IMR-90 (cell line): ENCODE results near the gene CDK14. TPM values are rescaled to one million over a fixed set of nuclear protein-coding genes. Genes with fewer than 3 reads are reported as not detected.

Experiments
- ATAC-seq: fragments of 200-7000 bp; cut with Tn5 transposase; 2 replicates; pipeline ENCODE4 v1.9.1; 2020; ENCODE audit warnings: low read depth, mild to moderate bottlenecking, moderate library complexity
- BruUV-seq: library from RNA; stranded (reverse); fragments of 400-500 nt; replicated peaks from 2 replicates; lab custom pipeline; 2021; lab: Mats Ljungman, UMichigan
- CTCF ChIA-PET: fragments of 300-600 bp; formaldehyde crosslinking; extraction: SDS; loops from one replicate; lab custom pipeline; 2021; ENCODE audit warnings: antibody characterized with exemption; lab: Yijun Ruan, JAX
- POLR2A ChIA-PET: fragments of 300-600 bp; sonication (Branson Sonifier 250); formaldehyde crosslinking; loops from one replicate; lab custom pipeline; 2022; ENCODE audit warnings: antibody characterized with exemption; ENCODE audit not compliant: unreplicated experiment; lab: Charles Lee
- DNase-seq: peaks from one replicate; pipeline ENCODE4 v3.0.0; 2013
- H2AFZ ChIP-seq: replicated peaks from 2 replicates; pipeline ENCODE3; 2013; ENCODE audit warnings: low read length, mild to moderate bottlenecking; ENCODE audit not compliant: poor library complexity
- H2AK5ac ChIP-seq: 2 replicates; pipeline ENCODE4 v1.6.1; 2013; ENCODE audit warnings: low read depth, low read length, inconsistent platforms
- H2AK9ac ChIP-seq: replicated peaks from 2 replicates; pipeline ENCODE3; 2013; ENCODE audit warnings: mild to moderate bottlenecking, low read depth, low read length, moderate library complexity; ENCODE audit not compliant: poor library complexity
- H2BK120ac ChIP-seq: 2 replicates; pipeline ENCODE4 v1.6.1; 2013; ENCODE audit warnings: low read depth, low read length, inconsistent platforms
- H2BK15ac ChIP-seq: 3 replicates; pipeline ENCODE4 v1.6.1; 2013; ENCODE audit warnings: low read depth, low read length, inconsistent platforms
- H2BK20ac ChIP-seq: 2 replicates; pipeline ENCODE4 v1.6.1; 2013; ENCODE audit warnings: low read depth, mild to moderate bottlenecking, inconsistent platforms, low read length, moderate library complexity
- H2BK5ac ChIP-seq: 2 replicates; pipeline ENCODE4 v1.6.1; 2013; ENCODE audit warnings: mild to moderate bottlenecking, low read depth, low read length, inconsistent platforms; ENCODE audit not compliant: poor library complexity, severe bottlenecking
- H3K14ac ChIP-seq: replicated peaks from 2 replicates; pipeline ENCODE4 v1.6.1; 2013; ENCODE audit warnings: low read depth, low read length, inconsistent platforms
- H3K18ac ChIP-seq: 2 replicates; pipeline ENCODE4 v1.6.1; 2013; ENCODE audit warnings: low read depth, low read length, control low read depth
- H3K23ac ChIP-seq: 2 replicates; pipeline ENCODE4 v1.6.1; 2013; ENCODE audit warnings: low read depth, low read length, inconsistent platforms
- H3K27ac ChIP-seq: 2 replicates; pipeline ENCODE4 v1.5.1; 2013; ENCODE audit warnings: mild to moderate bottlenecking, control low read depth, low read length; ENCODE audit not compliant: insufficient read depth
- H3K27me3 ChIP-seq: 2 replicates; pipeline ENCODE4 v1.6.1; 2013; ENCODE audit warnings: low read length; ENCODE audit not compliant: control insufficient read depth, insufficient read depth
- H3K36me3 ChIP-seq: 2 replicates; pipeline ENCODE4 v1.6.1; 2013; ENCODE audit warnings: low read length, mixed read lengths; ENCODE audit not compliant: control insufficient read depth, insufficient read depth
- H3K4ac ChIP-seq: 2 replicates; pipeline ENCODE4 v1.6.1; 2013; ENCODE audit warnings: low read depth, low read length, inconsistent platforms
- H3K4me1 ChIP-seq: 2 replicates; pipeline ENCODE4 v1.6.1; 2013; ENCODE audit warnings: low read length, mixed read lengths; ENCODE audit not compliant: control insufficient read depth, insufficient read depth
- H3K4me2 ChIP-seq: 2 replicates; pipeline ENCODE4 v1.6.1; 2013; ENCODE audit warnings: low read depth, mild to moderate bottlenecking, control low read depth, low read length, moderate library complexity
- H3K4me3 ChIP-seq: 2 replicates; pipeline ENCODE4 v1.5.1; 2013; ENCODE audit warnings: low read depth, mild to moderate bottlenecking, control low read depth, low read length, moderate library complexity; ENCODE audit not compliant: insufficient read depth
- H3K56ac ChIP-seq: 2 replicates; pipeline ENCODE4 v1.6.1; 2013; ENCODE audit warnings: low read length, inconsistent platforms; ENCODE audit not compliant: insufficient read depth; ENCODE audit errors: extremely low read depth
- H3K79me1 ChIP-seq, 2 experiments: 2 replicates each; pipeline ENCODE4 v1.6.1; 2013; ENCODE audit warnings: low read length in 2 of 2, inconsistent platforms in 1 of 2, low read depth in 1 of 2
- H3K9ac ChIP-seq: 2 replicates; pipeline ENCODE4 v1.6.1; 2013; ENCODE audit warnings: low read depth, low read length, control low read depth
- H3K9me1 ChIP-seq: 2 replicates; pipeline ENCODE4 v1.6.1; 2013; ENCODE audit warnings: low read length, inconsistent platforms; ENCODE audit not compliant: insufficient read depth
- H3K9me3 ChIP-seq: 2 replicates; pipeline ENCODE4 v1.6.1; 2013; ENCODE audit warnings: low read length; ENCODE audit not compliant: control insufficient read depth, insufficient read depth
- H4K20me1 ChIP-seq: 2 replicates; pipeline ENCODE4 v1.6.1; 2013; ENCODE audit warnings: low read length, inconsistent platforms; ENCODE audit not compliant: insufficient read depth
- H4K5ac ChIP-seq: 2 replicates; pipeline ENCODE4 v1.6.1; 2013; ENCODE audit warnings: mild to moderate bottlenecking, low read depth, low read length, control low read depth
- H4K8ac ChIP-seq, 2 experiments: 2 replicates each; pipeline ENCODE4 v1.6.1; 2013; ENCODE audit warnings: low read depth in 2 of 2, low read length in 2 of 2, control low read depth in 1 of 2, inconsistent platforms in 1 of 2
- H4K91ac ChIP-seq: 2 replicates; pipeline ENCODE4 v1.6.1; 2013; ENCODE audit warnings: low read depth, low read length, inconsistent platforms; ENCODE audit not compliant: insufficient read depth
- BHLHE40 ChIP-seq: fragments of 150-350 bp; IDR thresholded peaks from 2 replicates; pipeline ENCODE4 v1.6.1; 2016; ENCODE audit warnings: mild to moderate bottlenecking, low read depth, low read length
- CEBPB ChIP-seq: IDR thresholded peaks from 2 replicates; pipeline ENCODE4 v1.6.1; 2012; ENCODE audit warnings: low read depth, low read length, improper control_type of control experiment
- ELK1 ChIP-seq: fragments of 150-350 bp; IDR thresholded peaks from 2 replicates; pipeline ENCODE4 v1.6.1; 2016; ENCODE audit warnings: low read depth, mild to moderate bottlenecking, low read length, moderate library complexity, borderline replicate concordance
- FOS ChIP-seq: fragments of 150-350 bp; IDR thresholded peaks from 2 replicates; pipeline ENCODE4 v1.6.1; 2016; ENCODE audit warnings: low read depth, low read length
- MAFK ChIP-seq: IDR thresholded peaks from 2 replicates; pipeline ENCODE4 v1.6.1; 2012; ENCODE audit warnings: low read depth, low read length, improper control_type of control experiment
- MAZ ChIP-seq: IDR thresholded peaks from 2 replicates; pipeline ENCODE4 v1.6.1; 2012; ENCODE audit warnings: low read depth, mild to moderate bottlenecking, low read length, improper control_type of control experiment, moderate library complexity, borderline replicate concordance
- MXI1 ChIP-seq: IDR thresholded peaks from 2 replicates; pipeline ENCODE4 v1.6.1; 2012; ENCODE audit warnings: low read depth, mild to moderate bottlenecking, low read length, moderate library complexity, borderline replicate concordance
- RAD21 ChIP-seq: IDR thresholded peaks from 2 replicates; pipeline ENCODE4 v1.6.1; 2012; ENCODE audit warnings: low read length, improper control_type of control experiment
- RCOR1 ChIP-seq: IDR thresholded peaks from 2 replicates; pipeline ENCODE4 v1.6.1; 2012; ENCODE audit warnings: mild to moderate bottlenecking, low read length, improper control_type of control experiment; ENCODE audit not compliant: insufficient replicate concordance
- SMC3 ChIP-seq: fragments of 150-350 bp; IDR thresholded peaks from 2 replicates; pipeline ENCODE4 v1.6.1; 2016; ENCODE audit warnings: low read depth, mild to moderate bottlenecking, antibody characterized with exemption, low read length, moderate library complexity
- USF2 ChIP-seq: fragments of 150-350 bp; IDR thresholded peaks from 2 replicates; pipeline ENCODE4 v1.6.1; 2017; ENCODE audit warnings: mild to moderate bottlenecking, antibody characterized with exemption, low read length, low read depth
- WGBS, 2 experiments: methylation state at CpG; one replicate each; pipeline versions ENCODE4 v1.1.5 to v1.1.7; 2013; ENCODE audit warnings: missing lambda C conversion rate in 2 of 2; ENCODE audit not compliant: insufficient read length in 1 of 2; ENCODE audit errors: extremely low coverage in 2 of 2; 5-methylcytosine and 5-hydroxymethylcytosine counted together
- dilution Hi-C: fragments of 300-500 bp; cut with HindIII; formaldehyde crosslinking; loops from one replicate; pipeline ENCODE4 v1.14.3; 2018; ENCODE audit warnings: low sequenced_read_pairs; ENCODE audit not compliant: unreplicated experiment
- in situ Hi-C: fragments of 300-500 bp; cut with MboI; formaldehyde crosslinking; loops from 3 replicates; pipeline ENCODE4 v1.14.3; 2019; ENCODE audit warnings: low sequenced_read_pairs, inconsistent platforms, mixed read lengths
- intact Hi-C: fragments of 100-400 bp; cut with micrococcal nuclease; formaldehyde crosslinking; loops from 2 replicates; pipeline ENCODE4 v1.10.0; 2022
- polyA plus RNA-seq, 3 experiments: library from polyadenylated mRNA; depleted of rRNA; stranded (reverse); fragments of >200 nt; gene quantifications; 2 replicates each; pipeline ENCODE4 v1.2.3, GENCODE V29; 2012; ENCODE audit warnings: low replicate concordance in 1 of 3
- total RNA-seq: library from RNA; depleted of rRNA; stranded (reverse); fragments of >200 nt; gene quantifications from 2 replicates; pipeline ENCODE4 v1.2.3, GENCODE V29; 2012

CDK14 gene
- total and polyA plus RNA-seq, 2 of the 4 experiments (the other 2 are of a cell fraction), result 10.1 to 29.6 TPM

- H3K79me1 ChIP-seq, result peaks cover 8 to 12% of the 10 kb centered on the region in 2 experiments; a peak in 2 of 4 replicates
- POLR2A ChIA-PET, result no interaction called here
- H4K8ac ChIP-seq, result no peak overlapping the region
- H2AFZ ChIP-seq, result no peak overlapping the region
- H3K23ac ChIP-seq, result no peak overlapping the region
- in situ Hi-C loops (no loop called here), dilution Hi-C loops (no loop called here), intact Hi-C loops (no loop called here)
- H3K4me3 ChIP-seq, result no peak overlapping the region
- DNase-seq (no peak), ATAC-seq (no peak)
- H3K4me1 ChIP-seq, result peaks cover 3% of the 10 kb centered on the region; the same call in 1 of the 2 replicates
- H3K27me3 ChIP-seq, result no peaks in the 10 kb centered on the region
- H2BK120ac ChIP-seq, result no peak overlapping the region
- no peak overlapping the region for H3K56ac ChIP-seq
- no peaks in the 10 kb centered on the region for H3K9me3 ChIP-seq
- H3K27ac ChIP-seq, result no peak overlapping the region
- no peak overlapping the region for H4K91ac ChIP-seq
- no peak overlapping the region for H3K18ac ChIP-seq
- no peak overlapping the region for H2BK20ac ChIP-seq
- no peak overlapping the region for H3K14ac ChIP-seq
- CTCF ChIA-PET, result no interaction called here
- no peak overlapping the region for H2BK5ac ChIP-seq
- no peak overlapping the region for H2BK15ac ChIP-seq
- no peaks in the 10 kb centered on the region for H4K20me1 ChIP-seq
- no TSS peak for BruUV-seq
- H4K5ac ChIP-seq, result no peak overlapping the region
- H3K4ac ChIP-seq, result no peak overlapping the region
- WGBS, 2 experiments, result no CpG with 5 or more reads among the region's 4 CpGs
- H3K36me3 ChIP-seq, result no peaks in the 10 kb centered on the region
- TF ChIP-seq MXI1, result no peak
- TF ChIP-seq MAZ, result no peak
- TF ChIP-seq FOS, result no peak
- TF ChIP-seq USF2, result no peak
- TF ChIP-seq CEBPB, result no peak
- TF ChIP-seq ELK1, result no peak
- TF ChIP-seq RAD21, result no peak
- no peak for TF ChIP-seq BHLHE40
- no peak for TF ChIP-seq RCOR1
- TF ChIP-seq MAFK, result no peak
- TF ChIP-seq SMC3, result no peak
- no peaks in the 10 kb centered on the region; the same call in 1 of the 2 replicates for H3K9me1 ChIP-seq
- H3K9ac ChIP-seq, result no peak overlapping the region
- no peak overlapping the region for H2AK9ac ChIP-seq
- no peak overlapping the region for H2AK5ac ChIP-seq
- H3K4me2 ChIP-seq, result no peak overlapping the region
Observed at GRCh38 chr7:90821961-90822620, 226.0 kb downstream of the CDK14 start.
